ENCODE measurements around the gene UACA.
A peak's percentile ranks its signal among the peaks of the same experiment; 100 is the strongest.

Gene UACA

GRCh38 chr15:70632079-70632478, 131.3 kb downstream of the UACA start:
- DNase-seq (ENCODE audit: low read depth) = no peak
- TF ChIP-seq, protein P1, sequence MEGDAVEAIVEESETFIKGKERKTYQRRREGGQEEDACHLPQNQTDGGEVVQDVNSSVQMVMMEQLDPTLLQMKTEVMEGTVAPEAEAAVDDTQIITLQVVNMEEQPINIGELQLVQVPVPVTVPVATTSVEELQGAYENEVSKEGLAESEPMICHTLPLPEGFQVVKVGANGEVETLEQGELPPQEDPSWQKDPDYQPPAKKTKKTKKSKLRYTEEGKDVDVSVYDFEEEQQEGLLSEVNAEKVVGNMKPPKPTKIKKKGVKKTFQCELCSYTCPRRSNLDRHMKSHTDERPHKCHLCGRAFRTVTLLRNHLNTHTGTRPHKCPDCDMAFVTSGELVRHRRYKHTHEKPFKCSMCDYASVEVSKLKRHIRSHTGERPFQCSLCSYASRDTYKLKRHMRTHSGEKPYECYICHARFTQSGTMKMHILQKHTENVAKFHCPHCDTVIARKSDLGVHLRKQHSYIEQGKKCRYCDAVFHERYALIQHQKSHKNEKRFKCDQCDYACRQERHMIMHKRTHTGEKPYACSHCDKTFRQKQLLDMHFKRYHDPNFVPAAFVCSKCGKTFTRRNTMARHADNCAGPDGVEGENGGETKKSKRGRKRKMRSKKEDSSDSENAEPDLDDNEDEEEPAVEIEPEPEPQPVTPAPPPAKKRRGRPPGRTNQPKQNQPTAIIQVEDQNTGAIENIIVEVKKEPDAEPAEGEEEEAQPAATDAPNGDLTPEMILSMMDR (conservative IDR thresholded peaks at IDR 0.05; ENCODE audit: low read depth, low read length) = no peak
- no peak overlapping the region for H3K4me3 ChIP-seq (ENCODE audit: low read depth, low read length)

DNA sequence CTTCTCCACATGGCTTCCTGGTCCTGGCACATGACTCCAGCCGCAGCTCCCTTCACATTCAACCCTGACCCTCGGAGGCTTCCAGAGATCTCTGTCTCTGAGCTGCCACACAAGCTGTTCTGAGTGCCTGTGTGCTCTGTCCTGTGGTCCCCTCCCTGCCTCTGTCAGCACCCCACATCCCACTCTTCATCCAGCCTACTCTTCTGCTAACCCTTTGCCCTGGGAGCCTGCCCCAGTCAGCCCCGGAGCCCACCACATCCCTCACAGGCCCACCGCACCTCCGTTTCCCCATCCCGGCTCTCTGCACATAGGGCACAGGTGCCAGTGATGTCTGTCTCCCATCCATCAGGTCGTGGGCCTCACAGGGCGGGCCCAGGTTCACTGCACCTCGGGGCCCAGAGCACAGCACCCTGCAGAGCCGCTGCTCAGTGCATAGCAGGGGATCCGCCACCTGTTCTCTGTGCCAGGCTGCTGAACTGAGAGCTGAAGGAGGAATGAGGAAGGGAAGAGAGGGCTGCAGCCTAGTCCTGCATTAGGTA, 133.6 kb downstream of the UACA start:
- TF ChIP-seq, protein P1 (conservative IDR thresholded peaks at IDR 0.05; ENCODE audit: low read depth, low read length) = no peak
- no peak for DNase-seq (ENCODE audit: low read depth)

GRCh38 chr15:70628549-70628896, 134.8 kb downstream of the UACA start:
- DNase-seq (ENCODE audit: low read depth) = no peak
- TF ChIP-seq, protein P1 (conservative IDR thresholded peaks at IDR 0.05; ENCODE audit: low read depth, low read length) = no peak
- H3K4me3 ChIP-seq (ENCODE audit: low read depth, low read length) = no peak overlapping the region

More for the DNA sequence above, 133.6 kb downstream of the UACA start:
- no peak overlapping the region for H3K4me3 ChIP-seq (ENCODE audit: low read depth, low read length)

DNA sequence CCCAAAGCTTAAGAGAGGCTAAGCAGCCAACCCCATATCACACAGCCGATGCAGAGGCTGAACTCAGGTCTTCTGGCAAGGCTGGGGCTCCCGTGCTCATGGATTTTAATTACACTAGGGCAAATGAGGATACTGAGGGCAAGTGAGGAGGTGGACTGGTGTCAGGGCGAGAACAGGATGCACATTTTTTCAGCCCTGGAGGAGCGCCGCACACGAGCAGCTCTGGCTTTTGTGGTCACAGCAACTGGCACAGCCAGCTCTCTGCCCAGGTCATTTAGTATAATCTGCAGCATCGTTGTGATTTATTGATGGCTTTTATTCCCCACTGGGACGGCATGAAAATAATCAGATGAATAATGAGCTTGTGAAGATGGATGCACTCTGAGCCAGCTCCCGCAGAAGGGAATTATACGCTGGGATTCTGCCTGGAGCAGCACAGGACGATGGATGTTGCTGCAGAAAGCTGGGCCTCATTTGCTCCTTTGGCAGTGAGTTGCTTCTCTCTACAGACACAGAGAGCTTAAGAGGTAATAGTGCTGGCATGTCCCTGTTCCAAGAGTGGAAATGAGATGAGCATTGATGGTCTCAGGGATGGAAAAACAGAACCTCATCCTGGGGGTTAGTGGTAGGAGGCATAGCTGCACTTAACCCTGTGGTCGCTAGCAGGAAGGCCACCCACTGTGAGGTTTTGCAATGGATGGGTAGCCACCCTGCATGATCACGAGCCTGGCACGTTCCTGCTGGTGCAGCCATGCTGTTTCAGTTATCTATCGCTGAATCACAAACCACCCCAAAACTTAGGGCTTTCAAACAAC, 135.4 kb downstream of the UACA start:
- TF ChIP-seq, protein P1 (conservative IDR thresholded peaks at IDR 0.05; ENCODE audit: low read depth, low read length) = no peak
- H3K4me3 ChIP-seq (ENCODE audit: low read depth, low read length) = no peak overlapping the region
- peak; percentile 86 for DNase-seq (ENCODE audit: low read depth)

- no peak for DNase-seq (ENCODE audit: low read depth)
- no peak overlapping the region for H3K4me3 ChIP-seq (ENCODE audit: low read depth, low read length)
- TF ChIP-seq, protein P1 (conservative IDR thresholded peaks at IDR 0.05; ENCODE audit: low read depth, low read length) = no peak
Observed at GRCh38 chr15:70627322-70627721, 136.0 kb downstream of the UACA start.

DNA sequence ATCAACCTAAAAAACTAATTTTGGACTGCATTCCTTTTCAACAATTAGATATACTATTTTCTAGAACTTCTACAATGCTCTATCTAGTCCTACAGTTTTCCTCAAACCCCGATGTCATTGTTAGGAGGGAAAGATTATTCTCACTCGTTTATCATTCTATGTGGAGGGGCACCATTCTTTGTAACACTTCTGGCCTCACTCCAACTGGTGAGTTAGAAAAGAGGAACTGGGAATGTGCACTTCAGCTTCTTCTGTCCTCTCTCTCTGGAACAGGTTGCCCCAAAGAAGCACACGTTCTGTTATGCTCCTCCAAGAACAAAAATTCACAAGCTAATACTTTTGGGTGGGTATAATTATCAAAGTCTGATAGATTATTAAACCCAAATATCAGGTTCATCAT, 137.9 kb downstream of the UACA start:
- TF ChIP-seq, protein P1 (conservative IDR thresholded peaks at IDR 0.05; ENCODE audit: low read depth, low read length) = no peak
- no peak overlapping the region for H3K4me3 ChIP-seq (ENCODE audit: low read depth, low read length)
- no peak for DNase-seq (ENCODE audit: low read depth)

DNA sequence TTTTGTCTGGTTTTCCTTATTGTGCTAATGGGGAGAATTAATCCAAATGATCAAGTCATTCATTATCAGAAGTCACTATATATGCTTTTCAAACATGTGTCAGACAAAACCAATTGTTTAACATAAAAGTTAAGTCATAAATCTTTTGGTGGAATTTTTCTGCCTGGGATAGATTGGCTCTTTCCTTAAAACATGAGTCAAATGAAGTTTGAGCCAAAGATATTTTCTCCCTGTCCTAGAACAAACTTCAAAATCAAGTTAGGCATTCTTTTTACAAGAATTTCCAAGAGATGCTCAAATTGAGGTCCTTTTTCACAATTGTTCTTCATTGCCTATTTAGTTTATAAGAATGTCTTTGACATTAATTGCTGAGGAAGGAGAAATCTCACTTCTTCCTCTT, 138.3 kb downstream of the UACA start:
- DNase-seq (ENCODE audit: low read depth) = no peak
- TF ChIP-seq, protein P1 (conservative IDR thresholded peaks at IDR 0.05; ENCODE audit: low read depth, low read length) = no peak
- no peak overlapping the region for H3K4me3 ChIP-seq (ENCODE audit: low read depth, low read length)

Measured in choroid plexus epithelial cell (primary cell).